Erythroblast (primary cell): Measurements from ENCODE around the gene PLEKHG5.

Experiments used
- GATA1 ChIP-seq: IDR thresholded peaks from 2 replicates; pipeline ENCODE4 v1.6.1; 2011; ENCODE audit warnings: low read depth, mild to moderate bottlenecking, control low read depth, low read length, moderate library complexity
- POLR2A ChIP-seq: IDR thresholded peaks from 2 replicates; pipeline ENCODE4 v1.6.1; 2011; ENCODE audit warnings: mild to moderate bottlenecking, low read length

- peak; percentile 22 for TF ChIP-seq POLR2A
- no peak for TF ChIP-seq GATA1
Observed at GRCh38 chr1:6424619-6425593, 66.6 kb downstream of the PLEKHG5 start, which contains the start of gene ESPN.
